GM21723 (cell line): ENCODE measurements around the gene CCL17.
"Not testable (repeated sequence)": the region's sequence is repeated elsewhere in the genome, so short reads cannot be mapped to it uniquely, and the experiment has no call there.

Experiments
- ATAC-seq: cut with Tn5 transposase; IDR thresholded peaks from one replicate; pipeline ENCODE4 v1.9.1; 2021; ENCODE audit warnings: mild to moderate bottlenecking, moderate library complexity; ENCODE audit not compliant: unreplicated experiment

The CCL17 gene

GRCh38 chr16:57395026-57395425 is 9.5 kb upstream of the CCL17 start:
- ATAC-seq, result no peak

GRCh38 chr16:57396786-57397185 is 7.8 kb upstream of the CCL17 start:
- no peak for ATAC-seq

- ATAC-seq, result not testable (repeated sequence)
These were observed 7.1 kb upstream of the CCL17 start for GRCh38 chr16:57397493-57397892.

GRCh38 chr16:57401943-57402640 is 2.5 kb upstream of the CCL17 start:
- ATAC-seq, result no peak

GRCh38 chr16:57405097-57405496 is 530 bp downstream of the CCL17 start:
- no peak for ATAC-seq

GRCh38 chr16:57406881-57407280 is 2.3 kb downstream of the CCL17 start:
- ATAC-seq, result no peak

- no peak for ATAC-seq
These were observed 3.2 kb downstream of the CCL17 start for GRCh38 chr16:57407521-57408353.

GRCh38 chr16:57409065-57409464 is 4.5 kb downstream of the CCL17 start:
- no peak for ATAC-seq

GRCh38 chr16:57409870-57410587 is 5.5 kb downstream of the CCL17 start:
- ATAC-seq, result no peak

- ATAC-seq, result no peak
These were observed 6.9 kb downstream of the CCL17 start for GRCh38 chr16:57411362-57411976.

- ATAC-seq, result no peak
These were observed 8.0 kb downstream of the CCL17 start for GRCh38 chr16:57412584-57412983.

GRCh38 chr16:57413301-57413730 is 8.7 kb downstream of the CCL17 start:
- peak; percentile 82 for ATAC-seq

- ATAC-seq, result no peak
These were observed 9.2 kb downstream of the CCL17 start for GRCh38 chr16:57413733-57414132.

- no peak for ATAC-seq
These were observed 11.5 kb downstream of the CCL17 start for GRCh38 chr16:57416084-57416483.

- no peak for ATAC-seq
These were observed 14.9 kb downstream of the CCL17 start for GRCh38 chr16:57419506-57419905.

GRCh38 chr16:57422026-57422944 is 17.7 kb downstream of the CCL17 start:
- ATAC-seq, result no peak

- ATAC-seq, result no peak
These were observed 18.6 kb downstream of the CCL17 start for GRCh38 chr16:57423152-57423551.

GRCh38 chr16:57424583-57424982 is 20.0 kb downstream of the CCL17 start:
- ATAC-seq, result no peak

GRCh38 chr16:57426356-57426755 is 21.8 kb downstream of the CCL17 start:
- no peak for ATAC-seq

- ATAC-seq, result no peak
These were observed 22.7 kb downstream of the CCL17 start for GRCh38 chr16:57427307-57427706.
